ENCODE data around the gene BTNL9. TPM values are rescaled to one million over a fixed set of nuclear protein-coding genes. Genes with fewer than 3 reads are reported as not detected.

BTNL9 gene
- total RNA-seq, 1 donor from 2014 or later = 105 TPM

GRCh38 chr5:181058786-181059296 lies 18.8 kb downstream of the BTNL9 start:
- DNase-seq (ENCODE audit: low spot score) (no peak), ATAC-seq (no peak)
- intact Hi-C loops (cut with DNase I) = no loop called here

DNA sequence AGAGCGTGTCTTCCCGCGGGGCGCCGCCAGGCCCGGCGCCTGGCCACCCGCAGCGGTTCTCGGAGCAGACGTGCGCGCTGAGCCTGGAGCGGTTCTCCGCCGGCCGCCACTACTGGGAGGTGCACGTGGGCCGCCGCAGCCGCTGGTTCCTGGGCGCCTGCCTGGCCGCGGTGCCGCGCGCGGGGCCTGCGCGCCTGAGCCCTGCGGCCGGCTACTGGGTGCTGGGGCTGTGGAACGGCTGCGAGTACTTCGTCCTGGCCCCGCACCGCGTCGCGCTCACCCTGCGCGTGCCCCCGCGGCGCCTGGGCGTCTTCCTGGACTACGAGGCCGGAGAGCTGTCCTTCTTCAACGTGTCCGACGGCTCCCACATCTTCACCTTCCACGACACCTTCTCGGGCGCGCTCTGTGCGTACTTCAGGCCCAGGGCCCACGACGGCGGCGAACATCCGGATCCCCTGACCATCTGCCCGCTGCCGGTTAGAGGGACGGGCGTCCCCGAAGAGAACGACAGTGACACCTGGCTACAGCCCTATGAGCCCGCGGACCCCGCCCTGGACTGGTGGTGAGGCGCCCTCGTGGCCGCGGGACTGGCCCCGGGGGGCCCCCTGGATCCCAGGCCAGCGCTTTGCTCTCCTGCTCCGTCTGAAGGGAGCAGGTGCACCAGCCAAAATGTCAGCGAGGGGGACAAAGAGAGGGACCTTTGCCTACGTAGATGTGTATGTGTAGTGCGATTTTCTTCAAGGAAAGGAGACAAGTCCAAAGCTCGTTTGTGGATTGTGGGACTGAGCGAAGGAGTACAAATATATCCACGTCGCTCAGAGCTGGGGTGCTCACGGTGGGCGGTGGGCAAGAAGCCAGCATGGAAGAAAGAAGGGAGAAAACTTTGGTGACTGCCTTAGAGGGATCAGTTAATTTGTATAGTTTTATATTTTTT lies 19.5 kb downstream of the BTNL9 start:
- intact Hi-C loops (cut with DNase I) = loop anchor here (1.0 kb wide), 1 partner anchor 24 kb away; no protein-coding TSS in a partner anchor
- no peak for ATAC-seq
- no peak for DNase-seq (ENCODE audit: low spot score)

DNA sequence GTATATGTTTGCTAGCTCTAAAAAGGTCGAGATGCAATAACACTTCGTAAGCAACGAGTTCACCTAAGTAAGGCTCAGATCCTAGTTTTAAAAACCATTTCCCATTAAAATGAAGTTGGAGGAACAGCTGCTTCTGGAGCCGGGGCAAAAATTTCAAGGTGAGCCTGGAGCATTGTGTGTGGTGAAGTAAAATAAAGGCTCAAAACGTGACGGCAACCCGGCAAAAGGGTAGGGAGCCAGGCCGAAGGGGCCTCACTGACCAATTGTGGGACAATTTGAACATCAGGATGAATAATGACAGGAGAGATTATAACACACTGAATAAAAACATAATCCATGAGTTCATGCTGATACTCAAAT lies 20.1 kb downstream of the BTNL9 start:
- ATAC-seq (no peak), DNase-seq (ENCODE audit: low spot score) (no peak)
- intact Hi-C loops (cut with DNase I) = loop anchor here (1.0 kb wide), 1 partner anchor 25 kb away; no protein-coding TSS in a partner anchor

GRCh38 chr5:181060924-181061323 lies 20.9 kb downstream of the BTNL9 start:
- intact Hi-C loops (cut with DNase I) = loop anchor here (1.0 kb wide), 1 partner anchor 26 kb away; no protein-coding TSS in a partner anchor
- DNase-seq (ENCODE audit: low spot score) = no peak
- no peak for ATAC-seq

DNA sequence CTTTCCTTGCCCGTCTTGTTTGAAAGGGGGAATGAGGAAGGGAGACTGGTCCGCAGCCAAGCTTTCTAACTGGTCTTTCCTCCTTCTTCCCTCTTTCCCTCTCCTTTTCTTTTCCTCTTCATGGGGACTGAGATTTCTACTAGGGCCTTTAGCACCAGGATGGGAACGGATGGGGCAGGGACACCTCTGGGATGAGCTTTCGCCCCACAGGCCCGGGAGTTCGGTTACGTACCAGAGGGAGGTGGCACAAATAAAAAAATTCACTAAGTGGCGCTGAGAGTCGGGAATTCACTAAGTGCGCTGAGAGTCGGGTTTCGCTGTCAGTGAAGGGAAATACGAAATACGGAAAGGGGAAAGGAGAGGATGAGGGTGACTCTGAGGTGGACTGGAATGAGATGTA lies 21.6 kb downstream of the BTNL9 start:
- intact Hi-C loops (cut with DNase I) = no loop called here
- no peak for ATAC-seq
- no peak for DNase-seq (ENCODE audit: low spot score)

- ATAC-seq = no peak
- DNase-seq (ENCODE audit: low spot score) = no peak
Measured at GRCh38 chr5:181062631-181063030, 22.6 kb downstream of the BTNL9 start.

GRCh38 chr5:181063514-181063913 lies 23.4 kb downstream of the BTNL9 start:
- DNase-seq (ENCODE audit: low spot score) = no peak
- intact Hi-C loops (cut with DNase I) = no loop called here
- no peak for ATAC-seq

More at GRCh38 chr5:181062631-181063030, 22.6 kb downstream of the BTNL9 start:
- intact Hi-C loops (cut with DNase I) = no loop called here

DNA sequence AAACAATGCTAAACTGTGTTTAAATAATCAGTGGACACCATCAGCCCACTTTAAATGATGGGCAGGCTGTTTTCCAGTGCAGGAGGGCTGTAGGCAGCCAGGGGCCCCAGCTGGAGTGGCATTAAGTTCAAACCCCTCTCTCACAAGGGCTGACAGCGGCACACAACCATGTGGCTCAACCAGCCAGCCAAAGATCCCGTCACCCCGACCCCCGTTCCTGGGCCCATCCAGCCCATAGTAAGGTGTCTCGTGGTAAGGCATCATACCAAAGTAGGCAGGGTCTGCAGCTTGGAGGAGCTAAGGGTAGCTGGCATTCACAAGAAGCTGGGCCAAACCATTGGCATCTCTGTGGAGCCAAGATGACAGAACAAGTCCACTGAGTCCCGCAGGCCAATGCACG lies 24.9 kb downstream of the BTNL9 start:
- DNase-seq (ENCODE audit: low spot score) (no peak), ATAC-seq (no peak)
- intact Hi-C loops (cut with DNase I) = no loop called here

GRCh38 chr5:181069767-181070491 lies 29.9 kb downstream of the BTNL9 start:
- no peak for ATAC-seq
- no peak for DNase-seq (ENCODE audit: low spot score)
- intact Hi-C loops (cut with DNase I) = no loop called here

DNA sequence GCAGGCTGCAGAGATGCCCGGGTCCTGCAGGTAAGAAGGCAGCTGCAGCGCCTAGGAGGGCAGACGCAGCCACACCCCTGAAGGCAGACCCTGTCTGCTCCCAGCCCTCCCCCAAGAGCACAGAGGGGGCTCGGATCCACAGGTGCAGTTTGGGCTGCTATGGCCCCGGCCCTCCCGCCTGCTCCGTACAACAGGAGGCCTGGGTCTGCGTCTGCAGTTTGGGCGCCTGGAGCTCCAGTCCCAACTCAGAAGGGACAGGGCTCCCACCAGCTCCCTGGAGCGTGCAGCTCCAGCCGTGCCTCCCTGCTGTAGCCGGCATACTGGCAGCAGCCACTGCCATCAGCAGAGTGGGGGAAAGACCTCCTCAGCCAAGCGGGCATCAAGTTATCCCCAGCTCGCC lies 30.5 kb downstream of the BTNL9 start:
- DNase-seq (ENCODE audit: low spot score) (no peak), ATAC-seq (no peak)
- intact Hi-C loops (cut with DNase I) = no loop called here

DNA sequence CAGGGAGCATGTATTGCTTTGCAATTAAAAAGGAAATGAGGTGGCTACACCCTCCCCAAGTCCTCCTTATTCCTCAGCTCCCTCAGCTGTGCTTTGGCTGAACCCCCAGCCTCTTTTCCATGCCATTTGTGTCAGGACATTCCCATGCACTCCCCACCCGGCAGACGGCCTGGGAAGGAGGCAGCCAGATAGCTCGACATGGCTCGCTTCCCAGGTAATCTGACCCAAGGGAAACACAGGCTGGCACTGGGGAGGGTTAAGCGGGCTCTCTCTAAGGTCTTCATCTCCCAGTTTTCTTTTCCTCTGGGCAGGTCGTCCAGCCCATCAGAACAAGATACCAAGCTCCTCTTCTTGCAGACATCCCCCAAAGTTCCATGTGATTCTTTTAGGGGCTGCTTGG lies 31.2 kb downstream of the BTNL9 start:
- intact Hi-C loops (cut with DNase I) = no loop called here
- DNase-seq (ENCODE audit: low spot score) (no peak), ATAC-seq (no peak)

DNA sequence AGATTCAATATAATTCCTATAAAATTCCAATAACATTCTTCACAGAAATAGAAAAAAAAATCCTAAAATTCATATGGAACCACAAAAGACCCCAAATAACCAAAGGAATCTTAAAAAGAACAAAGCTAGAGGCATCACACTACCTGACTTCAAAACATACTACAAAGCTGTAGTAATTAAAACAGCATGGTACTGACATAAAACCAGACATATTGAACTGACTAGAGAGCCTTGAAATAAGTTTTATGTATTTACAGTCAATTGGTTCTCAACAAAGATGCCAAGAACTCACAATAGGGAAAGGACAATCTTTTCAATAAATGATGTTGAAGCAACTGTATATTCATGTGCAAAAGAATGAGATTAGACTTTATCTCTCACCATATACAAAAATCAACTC lies 36.9 kb downstream of the BTNL9 start:
- ATAC-seq (no peak), DNase-seq (ENCODE audit: low spot score) (no peak)
- intact Hi-C loops (cut with DNase I) = no loop called here

- ATAC-seq (no peak), DNase-seq (ENCODE audit: low spot score) (no peak)
- intact Hi-C loops (cut with DNase I) = no loop called here
Measured at GRCh38 chr5:181081989-181082388, 41.9 kb downstream of the BTNL9 start.

GRCh38 chr5:181084621-181085195 lies 44.6 kb downstream of the BTNL9 start:
- intact Hi-C loops (cut with DNase I) = no loop called here
- DNase-seq (ENCODE audit: low spot score) = no peak
- ATAC-seq = no peak

- intact Hi-C loops (cut with DNase I) = no loop called here
- DNase-seq (ENCODE audit: low spot score) (no peak), ATAC-seq (no peak)
Measured at GRCh38 chr5:181086026-181086883, 46.2 kb downstream of the BTNL9 start.

DNA sequence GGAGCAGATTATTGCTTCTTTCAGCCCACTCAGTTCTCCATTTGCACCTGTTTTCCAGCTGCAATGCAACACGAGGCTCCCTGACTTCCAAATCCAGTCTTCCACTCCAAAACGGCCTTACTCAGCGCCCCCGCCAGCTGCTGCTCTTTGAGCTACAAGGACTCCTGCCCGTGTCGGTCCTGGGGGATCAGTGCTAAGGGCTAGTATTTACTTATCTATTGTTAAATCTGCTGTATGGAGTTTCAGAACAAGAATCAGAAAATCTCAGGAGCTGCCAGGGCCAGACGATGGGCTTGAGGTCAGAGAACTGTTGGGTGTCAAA lies 46.8 kb downstream of the BTNL9 start:
- DNase-seq (ENCODE audit: low spot score) = no peak
- ATAC-seq = no peak
- intact Hi-C loops (cut with DNase I) = no loop called here

- intact Hi-C loops (cut with DNase I) = no loop called here
- DNase-seq (ENCODE audit: low spot score) (no peak), ATAC-seq (no peak)
Measured at GRCh38 chr5:181087309-181087708, 47.2 kb downstream of the BTNL9 start.

GRCh38 chr5:181088289-181088688 lies 48.2 kb downstream of the BTNL9 start:
- no peak for DNase-seq (ENCODE audit: low spot score)
- ATAC-seq = no peak
- intact Hi-C loops (cut with DNase I) = no loop called here

GRCh38 chr5:181092428-181092827 lies 52.4 kb downstream of the BTNL9 start:
- DNase-seq (ENCODE audit: low spot score) (no peak), ATAC-seq (no peak)
- intact Hi-C loops (cut with DNase I) = no loop called here
